NOMO-1 (cell line): ENCODE measurements around the gene MACROD1.
A peak's percentile ranks its signal among the peaks of the same experiment; 100 is the strongest.

Experiments used
- DNase-seq, 2 experiments: peaks; one replicate each; lab custom pipeline; 2025; ENCODE audit not compliant: unreplicated experiment in 2 of 2; lab: John Stamatoyannopoulos, UW

The MACROD1 gene

DNA sequence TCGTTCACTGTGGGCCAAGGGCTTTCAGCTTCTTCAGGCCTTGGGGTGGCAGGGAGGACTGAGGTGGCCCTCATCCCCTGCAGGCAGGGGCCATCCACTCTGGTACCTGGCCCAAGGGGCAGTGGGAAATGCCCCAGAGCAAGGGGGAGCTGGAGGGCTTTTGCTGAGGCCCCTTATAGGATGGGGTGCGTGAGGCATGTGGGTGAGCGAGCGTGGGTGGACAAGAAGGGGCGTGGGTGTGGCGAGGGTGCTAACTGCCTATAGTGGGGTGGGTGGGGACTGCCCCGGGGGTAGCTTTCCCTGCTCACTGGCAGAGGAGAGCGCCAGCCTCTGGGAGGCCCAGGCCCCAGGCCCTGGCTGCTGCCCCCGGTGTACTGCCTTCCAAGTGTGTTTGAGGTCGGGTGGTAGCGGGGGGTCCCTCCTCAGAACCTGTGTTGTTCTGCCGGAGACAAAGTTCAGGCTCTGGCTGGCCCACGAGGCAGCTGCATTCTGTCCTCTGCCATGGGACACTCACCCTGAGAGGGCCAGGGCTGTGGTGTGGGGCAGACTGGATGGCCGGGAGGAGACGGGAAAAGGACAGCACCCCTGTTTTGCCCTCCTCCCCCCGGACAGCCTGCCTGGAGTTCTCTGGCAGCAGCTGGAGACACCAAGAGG lies 126.8 kb downstream of the MACROD1 start:
- no peak for DNase-seq

DNA sequence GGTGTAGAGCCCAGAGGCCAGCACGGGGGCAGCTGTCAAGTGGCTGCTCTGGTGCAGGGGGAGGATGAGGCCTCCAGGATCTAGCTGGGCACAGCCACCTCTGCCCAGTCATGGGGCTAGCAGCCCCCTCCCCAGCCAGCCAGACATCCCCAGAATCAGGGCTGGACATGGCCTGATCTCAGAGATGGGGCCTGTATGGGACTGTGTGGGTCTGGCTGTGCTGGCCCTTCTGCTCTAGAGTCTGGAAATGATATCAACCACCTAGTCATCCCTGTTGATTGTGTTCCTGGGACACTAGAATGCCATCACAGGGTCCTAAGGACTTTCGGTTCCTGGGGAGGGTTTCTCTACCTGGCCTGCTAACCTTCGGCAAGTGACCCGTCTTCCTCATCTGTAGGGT lies 127.4 kb downstream of the MACROD1 start:
- DNase-seq, result no peak

DNA sequence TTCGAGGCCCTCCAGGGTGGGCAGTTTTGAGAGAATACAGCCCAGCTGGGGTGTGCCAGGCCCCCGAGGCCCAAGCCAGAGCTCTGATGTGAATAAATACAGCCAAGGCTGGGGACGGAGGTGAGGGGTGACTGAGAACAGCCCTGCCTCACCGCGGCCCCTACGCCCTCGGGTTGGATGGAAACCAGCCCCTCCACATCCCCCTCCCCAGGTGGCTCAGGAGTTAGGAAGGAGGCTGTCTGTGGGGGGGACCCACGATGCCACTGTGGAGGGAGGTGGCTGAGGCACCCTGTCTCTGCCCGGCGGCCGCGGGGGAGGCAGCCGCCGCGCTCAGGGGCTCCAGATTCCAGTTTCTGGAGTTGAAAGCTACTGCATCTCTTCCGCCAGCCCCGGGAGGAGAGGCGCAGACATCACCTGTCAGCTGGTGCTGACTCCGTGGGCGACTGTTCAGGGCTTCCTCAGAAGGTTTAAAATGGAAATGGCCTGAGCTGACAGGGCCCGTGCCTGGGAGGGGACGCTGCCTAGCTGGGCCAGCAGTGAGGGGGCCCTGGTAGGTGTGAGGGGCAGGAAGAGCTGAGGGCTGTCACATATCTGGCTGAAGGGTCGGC lies 128.8 kb downstream of the MACROD1 start:
- no peak for DNase-seq

DNA sequence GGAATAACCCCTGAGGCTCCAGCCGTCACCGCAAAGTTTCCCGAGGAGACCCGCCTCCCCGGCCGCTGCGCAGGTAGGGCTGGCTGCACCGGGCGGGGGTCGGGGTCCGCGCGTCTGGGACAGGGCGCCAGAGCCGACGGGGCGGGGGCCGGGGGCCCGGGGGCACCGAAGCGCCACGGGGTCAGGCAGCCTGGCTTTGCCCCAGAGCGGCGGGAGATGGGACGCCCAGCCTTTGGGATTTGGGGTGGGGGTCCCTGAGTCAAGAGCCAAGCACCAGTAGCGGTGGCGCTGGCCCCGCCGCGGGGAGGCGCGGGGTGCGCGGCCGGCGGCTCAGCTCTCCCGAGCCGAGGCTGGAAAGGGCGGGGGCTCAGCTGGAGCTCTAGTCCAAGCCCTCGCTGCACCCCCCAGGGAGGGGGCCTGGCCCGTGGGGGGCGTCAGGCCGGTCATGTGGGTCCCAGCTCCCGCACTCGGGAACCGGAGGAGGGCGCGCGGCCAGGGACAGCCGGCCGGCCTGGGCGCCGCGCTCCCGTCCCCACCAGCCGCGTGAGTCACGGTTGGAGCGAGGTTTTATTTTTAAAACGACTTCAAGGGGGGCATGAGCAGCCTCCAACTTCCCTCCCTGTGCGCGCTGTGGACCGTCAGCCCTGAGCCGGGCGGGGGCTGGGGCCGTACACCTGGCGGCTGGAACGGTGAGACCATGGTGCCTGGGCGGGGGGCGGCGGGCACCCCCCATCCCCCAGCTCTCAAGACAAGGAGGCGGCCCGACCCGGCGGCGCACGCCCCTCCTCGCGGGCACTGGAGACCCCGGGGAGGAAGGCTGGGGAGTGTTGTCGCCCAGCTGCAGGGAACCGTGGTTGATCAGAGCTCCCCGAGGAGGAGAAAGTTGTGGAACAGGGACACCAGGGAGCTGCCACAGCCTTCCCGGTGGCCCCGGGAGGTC lies 129.6 kb downstream of the MACROD1 start:
- peak; percentile 52 to 61 for DNase-seq

DNA sequence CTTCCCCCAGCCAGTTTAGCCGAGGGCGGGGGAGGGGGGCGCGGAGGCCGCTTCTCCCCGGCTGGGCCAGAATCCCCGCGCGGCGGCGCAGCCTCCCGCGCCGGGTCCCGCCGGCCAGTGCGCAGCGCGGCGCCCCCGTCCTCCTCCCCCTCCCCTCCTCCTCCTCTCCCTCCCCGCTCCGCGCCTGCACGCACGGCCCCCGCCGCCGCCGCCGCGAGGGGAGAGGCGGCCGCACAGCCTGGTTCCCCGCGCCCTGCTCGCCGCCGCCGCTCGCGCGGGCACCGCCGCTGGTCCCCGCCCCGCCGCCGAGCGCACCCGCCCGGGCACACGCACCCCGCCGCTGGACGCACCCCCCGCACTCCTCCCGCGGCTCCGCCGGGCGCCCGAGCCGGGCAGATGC lies 130.3 kb downstream of the MACROD1 start, which contains the start of gene FLRT1:
Gene FLRT1 (plus strand): TSS at position 356 of the 400 bp plus-strand sequence. CDS start 80,337 bp downstream, outside the sequence.
- DNase-seq, result peak in 1 of 2 experiments; percentile 20

DNA sequence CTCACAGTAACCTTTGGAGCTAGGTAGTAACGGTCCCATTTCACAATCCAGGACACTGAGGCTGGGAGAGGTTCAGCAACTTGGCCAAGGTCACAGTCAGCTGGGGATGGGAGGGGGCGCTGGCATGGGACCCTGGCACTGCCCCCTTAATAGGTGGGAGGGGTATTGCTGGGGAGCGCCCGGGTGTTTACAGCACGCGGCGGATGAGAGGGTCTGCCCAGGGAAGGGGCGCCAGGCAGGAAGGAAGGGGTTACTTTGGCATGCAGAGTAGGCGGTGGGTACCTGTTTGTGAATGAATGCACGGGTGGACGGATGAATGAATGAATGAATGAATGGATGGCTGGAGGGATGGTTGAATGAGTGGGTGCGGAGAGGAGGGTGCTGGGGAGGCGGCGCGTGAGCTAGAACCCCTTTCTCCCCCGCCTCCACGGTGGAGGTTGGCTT lies 130.8 kb downstream of the MACROD1 start:
- no peak for DNase-seq

DNA sequence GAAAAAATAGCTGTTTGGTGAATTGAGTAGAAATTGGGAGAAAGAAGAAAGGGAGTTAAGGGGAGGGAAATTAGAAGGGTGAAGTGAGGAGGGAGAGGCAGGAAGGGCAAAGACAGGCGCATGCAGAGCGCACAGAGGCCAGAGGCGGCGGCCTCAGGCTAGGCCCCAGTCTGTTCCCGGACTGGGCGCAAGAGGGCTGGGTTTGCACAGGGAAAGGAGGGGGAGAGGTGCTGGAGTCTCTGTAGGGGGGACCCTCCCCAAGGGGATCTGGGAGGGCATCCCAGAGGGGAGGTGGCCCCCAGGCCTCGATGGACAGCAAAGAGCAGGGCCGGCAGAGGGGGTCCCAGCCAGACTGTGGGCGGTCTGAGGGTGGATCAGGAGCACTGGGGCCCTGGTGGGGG lies 131.5 kb downstream of the MACROD1 start:
- no peak for DNase-seq

DNA sequence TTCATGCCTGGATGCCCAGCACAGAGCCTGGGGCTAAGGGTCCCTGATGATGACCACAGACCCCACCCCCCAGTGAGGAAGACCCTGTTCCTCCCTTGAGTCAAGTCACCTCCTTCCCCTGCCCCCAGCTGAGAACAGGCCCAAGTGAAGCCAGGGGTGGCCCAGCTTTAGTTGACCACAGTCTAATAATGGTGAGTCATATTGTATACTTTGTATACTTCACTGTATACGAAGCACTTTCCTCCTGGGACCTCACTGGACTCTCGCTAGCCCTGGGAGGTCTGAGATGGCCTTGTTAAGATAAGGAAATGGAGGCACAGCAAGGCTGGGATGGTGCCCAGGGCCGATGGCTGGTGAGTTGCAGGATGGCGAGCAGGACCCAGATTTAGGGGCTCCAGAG lies 133.9 kb downstream of the MACROD1 start:
- DNase-seq, result no peak

DNA sequence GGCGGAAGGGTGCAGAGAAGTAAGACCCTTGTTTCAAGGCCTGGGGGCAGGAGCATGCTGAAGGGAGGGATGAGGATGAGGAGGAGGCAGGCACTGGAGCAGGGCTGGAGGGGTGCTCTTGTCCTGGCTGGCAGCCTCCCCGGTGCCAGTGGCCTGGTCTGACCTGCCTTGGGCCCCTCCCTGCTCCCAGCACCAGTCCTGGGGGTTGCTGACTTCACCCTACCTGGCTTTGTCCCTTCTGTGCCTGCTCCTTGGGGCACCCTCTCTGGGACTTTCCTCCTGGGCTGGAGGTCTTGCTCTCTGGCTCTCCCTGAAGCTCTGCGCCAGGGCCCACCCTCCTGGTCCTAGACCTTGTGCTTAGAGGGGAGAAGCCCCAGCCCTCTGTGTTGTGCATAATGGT lies 134.9 kb downstream of the MACROD1 start:
- no peak for DNase-seq

DNA sequence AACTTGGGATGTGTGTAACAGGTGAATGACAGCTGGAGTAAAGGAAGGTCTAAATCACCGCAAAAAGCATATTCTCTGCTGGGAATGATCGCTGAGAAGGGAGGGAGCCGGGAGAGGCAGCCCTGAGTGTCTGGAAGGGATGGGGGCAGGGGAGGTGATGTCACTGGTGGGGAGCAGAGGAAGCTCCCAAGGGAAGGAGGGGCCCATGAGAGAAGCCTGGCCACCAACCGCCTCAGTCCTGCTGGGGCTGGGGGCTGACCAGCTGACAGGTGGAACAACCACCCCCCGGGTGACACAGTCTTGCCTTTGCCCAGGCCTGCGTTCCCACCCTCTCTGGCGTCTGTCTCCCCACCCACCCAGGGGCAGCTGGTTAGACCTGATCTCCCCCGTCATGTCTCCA lies 136.1 kb downstream of the MACROD1 start:
- no peak for DNase-seq

DNA sequence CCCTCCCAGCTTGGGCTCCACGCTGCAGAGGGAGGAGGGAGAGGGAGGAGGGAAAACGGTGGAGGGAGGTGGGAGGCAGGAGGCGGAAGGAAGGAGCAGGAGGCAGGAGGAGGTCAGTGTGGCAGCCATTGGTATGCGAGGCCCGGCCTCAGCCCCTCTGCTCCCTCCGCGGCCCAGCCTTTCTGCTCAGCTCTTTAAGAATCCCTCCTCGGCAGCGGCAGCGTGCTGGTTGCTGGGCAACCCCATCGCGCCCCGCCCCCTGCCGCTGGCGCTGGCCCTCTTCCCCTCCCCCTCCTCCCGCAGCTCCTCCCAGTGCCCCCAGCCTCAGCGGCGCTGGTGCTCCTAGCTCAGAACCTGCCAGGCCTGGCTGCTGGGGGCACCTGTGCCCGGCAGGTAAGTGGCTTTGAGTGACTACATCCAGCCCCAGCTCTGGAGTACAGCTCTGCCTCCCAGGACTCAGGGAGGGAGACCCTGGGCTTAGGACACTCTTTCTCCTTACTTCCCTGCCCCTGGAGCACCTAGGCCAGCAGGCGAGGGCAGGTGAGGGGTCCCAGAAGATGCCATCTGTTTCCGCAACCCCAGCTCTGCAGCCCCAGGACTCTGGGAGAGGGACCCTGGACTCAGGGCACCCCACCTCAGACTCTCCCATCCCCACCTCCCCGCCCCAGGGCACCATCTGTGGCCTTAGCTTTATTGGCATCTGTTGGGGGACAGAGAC lies 137.4 kb downstream of the MACROD1 start:
- DNase-seq, result peak; percentile 40 to 68

DNA sequence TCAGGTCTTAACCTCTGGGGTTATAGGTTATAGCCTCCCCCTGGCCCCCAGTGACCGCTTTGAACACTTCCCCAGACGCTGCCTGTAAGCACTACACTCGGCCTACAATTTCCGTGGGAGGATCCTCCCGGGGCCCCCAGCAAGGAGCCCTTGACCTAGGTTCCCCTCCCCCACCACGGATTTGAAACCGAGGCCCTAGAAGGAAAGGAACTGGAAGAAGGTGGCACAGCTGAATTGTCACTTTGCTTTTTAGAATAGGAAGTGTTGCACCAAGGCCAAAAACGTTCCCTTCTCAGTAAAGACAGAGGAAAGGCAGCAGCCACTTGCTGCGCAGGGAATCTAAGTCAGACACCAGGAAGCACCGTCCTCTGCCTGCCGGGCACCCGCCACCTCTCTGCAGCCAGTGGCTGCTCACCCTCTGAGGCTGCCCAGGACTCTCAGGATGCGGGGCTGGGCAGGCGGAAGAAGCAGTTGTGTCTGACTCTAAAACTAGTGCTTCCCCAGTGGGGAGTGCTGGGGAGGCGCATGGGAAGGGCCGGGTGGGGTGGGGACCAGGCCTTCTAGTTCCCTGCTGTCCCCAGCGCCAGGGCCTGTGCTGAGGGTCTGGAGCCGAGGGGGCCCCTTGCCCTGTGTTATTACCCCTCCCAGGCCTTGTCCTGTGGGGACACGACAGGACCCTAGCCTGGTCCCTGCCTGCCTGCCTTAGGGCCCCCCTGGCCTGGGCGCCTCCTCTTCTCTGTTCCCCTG lies 138.1 kb downstream of the MACROD1 start:
- DNase-seq, result peak; percentile 85 to 88

DNA sequence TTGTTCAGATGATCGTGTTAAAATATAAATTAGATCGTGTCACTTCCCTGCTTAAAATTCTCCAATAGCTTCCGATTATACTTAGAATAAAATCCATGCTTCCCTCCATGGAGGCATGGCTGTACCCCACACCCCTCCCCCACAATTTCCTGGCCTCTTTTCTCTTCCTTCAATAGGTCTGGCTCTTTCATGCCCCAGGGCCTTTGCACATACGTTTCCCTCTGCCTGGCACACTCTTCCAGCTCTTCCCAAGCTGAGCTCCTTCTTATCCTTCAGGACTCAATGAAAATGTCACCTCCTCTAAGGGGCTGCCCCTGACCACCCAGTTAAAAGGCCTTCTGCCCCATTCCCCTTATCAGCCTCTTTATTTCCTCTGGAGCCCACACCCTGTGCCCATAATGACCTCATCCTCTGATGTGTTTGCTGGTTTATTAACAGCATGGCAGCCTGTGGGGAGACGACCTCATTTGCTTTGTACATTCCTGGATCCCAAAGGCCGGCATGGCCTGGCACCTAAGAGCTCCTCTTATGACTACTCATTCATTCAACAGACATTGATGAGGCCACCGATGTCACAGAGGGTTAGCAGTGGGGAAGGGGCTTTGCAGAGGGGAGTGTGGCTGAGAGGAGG lies 139.2 kb downstream of the MACROD1 start:
- DNase-seq, result no peak

DNA sequence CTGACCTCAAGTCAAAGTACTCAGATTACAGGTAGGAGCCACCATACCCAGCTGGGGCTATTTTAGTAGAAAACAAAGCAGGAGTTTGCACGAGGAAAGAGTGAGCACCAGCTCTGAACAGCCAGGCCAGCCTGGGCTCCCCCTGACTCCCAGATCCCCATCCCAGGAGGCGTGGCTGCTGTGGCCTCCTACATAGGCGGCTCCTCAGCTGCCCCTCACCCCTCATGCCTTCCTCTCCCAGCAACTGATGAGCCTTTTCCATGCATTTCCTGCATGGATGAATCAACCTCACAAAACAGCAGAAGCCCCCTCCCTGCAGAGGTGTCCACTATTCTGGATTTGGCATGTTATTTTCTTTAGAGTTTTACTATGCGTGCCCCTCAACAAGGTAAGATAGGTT lies 140.7 kb downstream of the MACROD1 start:
- no peak for DNase-seq

DNA sequence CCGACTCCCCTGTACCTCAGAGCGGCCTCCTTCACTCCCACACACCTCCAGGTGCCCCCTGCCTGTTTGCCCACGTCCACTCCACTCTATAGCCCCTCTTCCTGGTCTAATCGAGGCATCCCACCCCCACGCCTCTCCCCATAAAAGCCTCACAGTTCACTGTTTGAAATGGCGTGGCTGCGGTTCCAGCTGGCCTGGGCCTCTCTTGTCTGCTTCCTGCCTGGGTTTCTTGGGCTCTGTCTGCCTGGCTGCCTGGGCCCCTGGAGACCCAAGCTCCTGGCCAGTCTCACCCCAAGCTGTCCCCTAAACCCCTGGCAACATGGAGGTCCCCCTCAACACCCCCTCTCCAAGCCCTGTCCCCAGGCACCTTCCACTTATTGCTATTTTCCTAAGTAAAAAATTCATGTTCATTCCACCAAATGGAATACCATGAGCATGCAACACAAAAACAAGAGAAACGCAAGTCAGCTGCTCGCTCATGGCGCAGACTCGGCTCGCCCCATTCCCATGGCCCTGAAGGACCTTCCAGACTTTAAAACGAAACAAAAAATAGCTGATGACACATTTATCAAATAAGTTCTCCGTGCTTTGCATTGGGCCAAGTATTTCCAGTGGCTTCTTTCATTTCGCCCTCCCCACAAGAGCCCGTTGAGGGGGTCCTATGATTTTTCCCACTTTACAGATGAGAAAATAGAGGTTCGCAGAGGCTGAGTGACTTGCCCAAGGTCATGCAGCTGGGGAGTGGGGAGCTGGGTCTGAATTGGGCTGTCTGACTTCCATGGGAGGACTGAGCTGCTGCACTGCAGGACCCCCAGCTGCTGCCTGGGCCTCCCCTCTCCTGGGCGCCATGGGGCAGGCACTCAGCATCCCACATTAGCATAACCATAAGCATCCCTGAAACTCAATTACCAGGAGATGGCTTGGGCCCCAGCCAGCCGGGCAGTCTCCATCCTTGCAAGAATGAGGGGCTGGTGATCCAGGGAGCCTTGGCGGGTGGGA lies 141.9 kb downstream of the MACROD1 start:
- no peak for DNase-seq

DNA sequence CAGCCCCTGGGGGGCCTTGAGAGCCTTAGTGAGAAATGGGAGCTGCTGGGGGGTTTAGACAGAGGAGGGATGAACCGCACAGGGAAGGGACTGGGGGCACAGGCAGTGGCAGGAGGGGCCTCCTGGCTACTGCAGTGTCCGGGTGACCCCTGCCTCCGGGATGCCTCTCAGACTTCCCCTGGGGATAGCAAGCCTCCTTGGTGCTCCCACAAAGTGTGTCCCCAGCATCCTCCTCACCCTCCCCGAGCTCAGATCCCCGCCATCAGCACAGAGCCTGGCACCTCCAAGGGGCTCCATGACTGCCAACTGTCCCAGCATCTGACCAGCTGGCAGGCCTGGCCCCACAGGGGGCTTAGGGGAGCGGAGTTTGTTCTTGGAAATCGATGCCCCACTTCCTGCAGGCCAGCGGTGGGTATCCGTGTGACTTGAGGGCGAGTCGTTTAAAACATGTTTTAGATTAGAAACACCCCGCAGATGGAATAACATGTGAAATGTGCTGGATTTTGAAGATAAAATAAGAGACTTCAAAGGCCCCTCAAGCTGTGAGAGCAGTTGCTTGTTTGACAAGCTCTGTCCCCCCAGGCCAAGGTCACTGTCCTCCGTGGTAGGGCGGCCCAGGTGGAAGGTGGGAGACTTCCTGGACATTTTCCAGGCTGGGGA lies 143.7 kb downstream of the MACROD1 start:
- DNase-seq, result no peak

DNA sequence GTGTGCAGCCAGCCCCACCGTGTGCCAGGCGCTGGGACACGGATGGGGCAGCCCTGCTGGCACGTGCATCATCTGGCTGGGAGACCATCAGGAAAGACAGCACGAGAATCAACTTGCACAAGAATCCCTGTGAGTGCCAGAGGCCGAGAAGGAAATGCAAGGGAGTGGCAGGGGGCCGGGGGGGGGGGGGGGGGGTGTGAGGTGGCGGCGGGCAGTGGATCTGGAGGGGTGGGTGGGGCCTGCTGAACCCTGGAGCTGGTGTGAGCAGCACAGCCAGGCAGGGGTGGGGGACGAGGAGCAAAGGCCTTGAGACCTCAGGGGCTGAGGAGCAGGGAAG lies 144.2 kb downstream of the MACROD1 start:
- no peak for DNase-seq
